SH-SY5Y (cell line): ENCODE data around the gene TOP3A.

Experiments
- GATA2 ChIP-seq: IDR thresholded peaks from 2 replicates; pipeline ENCODE4 v1.6.1; 2011; ENCODE audit warnings: mild to moderate bottlenecking, low read depth, low read length
- GATA3 ChIP-seq: IDR thresholded peaks from 2 replicates; pipeline ENCODE4 v1.6.1; 2011; ENCODE audit warnings: low read depth, mild to moderate bottlenecking, low read length, moderate library complexity

GRCh38 chr17:18238299-18238698 is 76.5 kb downstream of the TOP3A start:
- TF ChIP-seq GATA3: no peak
- no peak for TF ChIP-seq GATA2
